Natural killer cell (primary cell): ENCODE results near the gene SHROOM2. TPM values are rescaled to one million over a fixed set of nuclear protein-coding genes. Genes with fewer than 3 reads are reported as not detected.
"Not testable (repeated sequence)": the region's sequence is repeated elsewhere in the genome, so short reads cannot be mapped to it uniquely, and the experiment has no call there.

Experiments
- ATAC-seq, 3 donors: fragments of 150-1000 bp in 2 of 3; fragments of 200-7000 bp in 1 of 3; cut with Tn5 transposase; 1 replicate in 1 of 3; 2 replicates in 2 of 3; pipeline ENCODE4 v1.10.0; 2021; ENCODE audit warnings: mild to moderate bottlenecking in 2 of 3, moderate library complexity in 2 of 3
- DNase-seq, 2 donors: peaks; one replicate each; pipeline versions ENCODE4 v3.0.0 to v3.0.0-alpha.2; 2013 to 2021; ENCODE audit warnings: mixed read lengths in 1 of 2
- H3K27ac ChIP-seq: one replicate; pipeline ENCODE4 v1.5.1; 2013; ENCODE audit warnings: mild to moderate bottlenecking, low read length
- H3K27me3 ChIP-seq: one replicate; pipeline ENCODE4 v1.6.1; 2013; ENCODE audit warnings: low read length; ENCODE audit not compliant: control insufficient read depth, insufficient read depth
- H3K36me3 ChIP-seq: one replicate; pipeline ENCODE4 v1.6.1; 2013; ENCODE audit warnings: low read length; ENCODE audit not compliant: control insufficient read depth, insufficient read depth
- H3K4me1 ChIP-seq: one replicate; pipeline ENCODE4 v1.6.1; 2013; ENCODE audit warnings: low read length; ENCODE audit not compliant: control insufficient read depth, insufficient read depth
- H3K4me3 ChIP-seq: one replicate; pipeline ENCODE4 v1.5.1; 2013; ENCODE audit warnings: low read length
- H3K9me3 ChIP-seq: one replicate; pipeline ENCODE4 v1.6.1; 2013; ENCODE audit warnings: low read length; ENCODE audit not compliant: control insufficient read depth, insufficient read depth
- H3K27ac Mint-ChIP-seq, 2 donors: one replicate each; pipeline ENCODE4 v1.8.0; 2022; ENCODE audit warnings: mild to moderate bottlenecking in 2 of 2, mixed read lengths in 2 of 2, moderate library complexity in 1 of 2
- H3K27me3 Mint-ChIP-seq, 2 donors: one replicate each; pipeline ENCODE4 v1.8.0; 2022; ENCODE audit warnings: low read depth in 2 of 2, mixed read lengths in 2 of 2
- H3K36me3 Mint-ChIP-seq: one replicate; pipeline ENCODE4 v1.8.0; 2022; ENCODE audit warnings: mixed read lengths
- H3K4me1 Mint-ChIP-seq, 2 donors: one replicate each; pipeline ENCODE4 v1.8.0; 2022; ENCODE audit warnings: mixed read lengths in 2 of 2
- H3K4me3 Mint-ChIP-seq: one replicate; pipeline ENCODE4 v1.8.0; 2022; ENCODE audit warnings: mild to moderate bottlenecking, moderate library complexity, mixed read lengths
- H3K9me3 Mint-ChIP-seq, 2 donors: one replicate each; pipeline ENCODE4 v1.8.0; 2022; ENCODE audit warnings: mixed read lengths in 2 of 2
- WGBS: methylation state at CpG from one replicate; pipeline ENCODE4 v1.1.7; 2013; ENCODE audit warnings: missing lambda C conversion rate; ENCODE audit not compliant: insufficient coverage; 5-methylcytosine and 5-hydroxymethylcytosine counted together
- intact Hi-C: fragments of 100-400 bp; cut with micrococcal nuclease; formaldehyde crosslinking; loops from one replicate; pipeline ENCODE4 v1.14.2; 2022
- total RNA-seq, 4 donors: library from RNA; stranded (reverse); fragments of 120-200 nt in 1 of 4; gene quantifications; one replicate each; pipeline versions ENCODE4 v1.2.3 to v1.2.4, GENCODE V29; 2013 to 2022
- TF ChIP-seq, protein P1 (sequence below): fragments of 200-600 bp; IDR thresholded peaks from one replicate; pipeline ENCODE4 v1.8.0; 2022; ENCODE audit warnings: antibody characterized with exemption

SHROOM2 gene
- total RNA-seq, 3 donors from 2014 or later (not counting 1 experiment from before 2014, with no cell fraction given), result not detected

DNA sequence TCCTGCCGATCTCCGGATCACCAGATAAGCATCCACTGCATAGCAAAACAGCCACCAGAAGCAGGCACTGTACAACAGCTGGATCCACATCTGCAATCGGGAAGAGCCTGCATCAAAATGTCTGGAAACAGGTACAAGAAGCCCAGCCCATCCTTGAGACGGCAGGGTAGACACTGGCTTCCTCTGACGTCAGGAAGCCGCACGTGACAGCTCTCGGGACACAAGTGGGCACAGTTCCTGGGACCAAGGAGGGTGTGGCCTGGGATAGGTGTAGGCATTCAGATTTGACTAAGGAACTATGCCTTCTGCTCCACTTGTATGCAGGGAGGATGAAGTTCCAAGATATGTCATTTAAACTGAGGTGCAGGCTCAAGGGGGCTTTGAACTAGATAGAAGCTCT is 26.9 kb upstream of the SHROOM2 start:
- no peaks in the 10 kb centered on the region for H3K4me1 Mint-ChIP-seq
- TF ChIP-seq, protein P1, sequence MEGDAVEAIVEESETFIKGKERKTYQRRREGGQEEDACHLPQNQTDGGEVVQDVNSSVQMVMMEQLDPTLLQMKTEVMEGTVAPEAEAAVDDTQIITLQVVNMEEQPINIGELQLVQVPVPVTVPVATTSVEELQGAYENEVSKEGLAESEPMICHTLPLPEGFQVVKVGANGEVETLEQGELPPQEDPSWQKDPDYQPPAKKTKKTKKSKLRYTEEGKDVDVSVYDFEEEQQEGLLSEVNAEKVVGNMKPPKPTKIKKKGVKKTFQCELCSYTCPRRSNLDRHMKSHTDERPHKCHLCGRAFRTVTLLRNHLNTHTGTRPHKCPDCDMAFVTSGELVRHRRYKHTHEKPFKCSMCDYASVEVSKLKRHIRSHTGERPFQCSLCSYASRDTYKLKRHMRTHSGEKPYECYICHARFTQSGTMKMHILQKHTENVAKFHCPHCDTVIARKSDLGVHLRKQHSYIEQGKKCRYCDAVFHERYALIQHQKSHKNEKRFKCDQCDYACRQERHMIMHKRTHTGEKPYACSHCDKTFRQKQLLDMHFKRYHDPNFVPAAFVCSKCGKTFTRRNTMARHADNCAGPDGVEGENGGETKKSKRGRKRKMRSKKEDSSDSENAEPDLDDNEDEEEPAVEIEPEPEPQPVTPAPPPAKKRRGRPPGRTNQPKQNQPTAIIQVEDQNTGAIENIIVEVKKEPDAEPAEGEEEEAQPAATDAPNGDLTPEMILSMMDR, result no peak
- H3K36me3 ChIP-seq, result no peaks in the 10 kb centered on the region
- ATAC-seq (no peak), DNase-seq (no peak)
- H3K9me3 ChIP-seq, result no peaks in the 10 kb centered on the region
- no peaks in the 10 kb centered on the region for H3K36me3 Mint-ChIP-seq
- H3K4me3 ChIP-seq, result no peak overlapping the region
- intact Hi-C loops, result no loop called here
- no peaks in the 10 kb centered on the region for H3K9me3 Mint-ChIP-seq
- H3K27me3 ChIP-seq, result no peaks in the 10 kb centered on the region
- H3K4me1 ChIP-seq, result no peaks in the 10 kb centered on the region
- H3K27me3 Mint-ChIP-seq, result peaks cover 13% of the 10 kb centered on the region in 2 donors
- H3K27ac ChIP-seq, result no peak overlapping the region
- H3K4me3 Mint-ChIP-seq, result no peak overlapping the region
- no peak overlapping the region for H3K27ac Mint-ChIP-seq
- WGBS, result 91% methylated on average over 8 of the region's 8 CpGs

DNA sequence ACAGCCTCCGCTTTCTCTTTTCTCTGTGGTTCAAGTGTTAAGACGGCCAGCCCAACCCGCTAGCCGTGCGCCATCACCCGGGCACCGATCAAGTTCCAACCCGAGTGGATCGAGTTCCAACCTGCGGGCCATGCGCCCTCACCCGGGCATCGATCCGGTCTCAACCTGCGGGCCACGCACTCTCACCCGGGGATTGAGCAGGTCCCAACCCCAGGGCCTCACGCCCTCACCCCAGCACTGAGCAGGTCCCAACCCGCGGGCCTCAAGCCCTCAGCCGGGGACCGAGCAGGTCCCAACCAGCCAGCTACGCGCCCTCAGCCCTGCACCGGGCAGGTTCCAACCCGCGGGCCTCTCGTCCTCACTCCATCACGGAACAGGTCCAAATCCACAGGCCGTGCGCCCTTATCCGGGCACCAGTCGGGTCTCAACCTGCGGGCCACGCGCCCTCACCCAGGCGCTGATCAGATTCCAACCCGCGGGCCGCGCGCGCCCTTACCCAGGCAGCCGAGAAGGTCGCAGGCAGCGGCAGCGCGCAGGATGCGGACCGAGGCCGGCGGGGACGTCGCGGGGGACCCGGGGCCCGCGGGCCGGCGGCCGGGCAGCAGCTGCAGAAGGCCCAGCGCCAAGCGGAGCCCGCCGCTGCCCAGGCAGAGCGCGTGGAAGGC is 21.0 kb upstream of the SHROOM2 start:
- DNase-seq (no peak), ATAC-seq (no peak)
- Mint-ChIP-seq H3K27me3 (peaks cover 17 to 24% of the 10 kb centered on the region in 2 donors), H3K4me3 (no peak overlapping the region), H3K36me3 (no peaks in the 10 kb centered on the region), H3K27ac (no peak overlapping the region), H3K9me3 (peaks cover 0 to 3% of the 10 kb centered on the region in 2 donors), H3K4me1 (no peaks in the 10 kb centered on the region)
- H3K27ac ChIP-seq, result no peak overlapping the region
- intact Hi-C loops, result no loop called here
- H3K27me3 ChIP-seq, result peaks cover 3% of the 10 kb centered on the region
- H3K4me3 ChIP-seq, result no peak overlapping the region
- H3K4me1 ChIP-seq, result no peaks in the 10 kb centered on the region
- no peaks in the 10 kb centered on the region for H3K36me3 ChIP-seq
- WGBS, result 11% methylated on average over 67 of the region's 67 CpGs
- TF ChIP-seq, protein P1, result no peak
- no peaks in the 10 kb centered on the region for H3K9me3 ChIP-seq

DNA sequence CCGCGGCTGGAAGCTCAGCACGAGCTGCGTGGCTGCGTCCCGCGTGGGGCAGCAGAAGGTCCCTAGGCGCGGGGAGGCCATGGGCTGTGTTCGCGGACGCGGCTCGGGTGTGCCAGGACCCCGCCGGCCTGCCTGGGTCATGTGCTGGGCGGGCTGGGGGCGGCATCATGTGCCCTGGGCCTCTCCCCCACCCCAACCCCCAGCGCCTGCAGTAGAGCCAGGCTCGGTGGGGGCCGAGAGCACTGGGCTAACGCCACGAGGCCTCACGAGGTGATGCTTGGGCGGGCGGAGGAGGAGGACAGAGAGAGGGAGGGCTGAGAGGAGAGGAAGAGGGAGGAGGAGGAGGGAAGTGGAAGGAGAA is 20.5 kb upstream of the SHROOM2 start, which contains the start of gene GPR143:
Gene GPR143 (minus strand): TSS at position 111 of the 361 bp plus-strand sequence. CDS start 30 bp downstream, at position 81.
- H3K27ac ChIP-seq, result no peak within 1 kb of the TSS
- DNase-seq (no peak), ATAC-seq (no peak)
- Mint-ChIP-seq H3K4me1 (no peaks in the 10 kb centered on the region), H3K4me3 (no peak within 1 kb of the TSS), H3K27ac (no peak within 1 kb of the TSS), H3K27me3 (peaks cover 15 to 20% of the 10 kb centered on the region in 2 donors), H3K9me3 (peaks cover 0 to 3% of the 10 kb centered on the region in 2 donors), H3K36me3 (no peaks in the 10 kb centered on the region)
- H3K4me1 ChIP-seq, result no peaks in the 10 kb centered on the region
- WGBS, result 15% methylated on average over 21 of the region's 26 CpGs
- peaks cover 3% of the 10 kb centered on the region for H3K27me3 ChIP-seq
- TF ChIP-seq, protein P1, result no peak
- H3K4me3 ChIP-seq, result no peak within 1 kb of the TSS
- H3K36me3 ChIP-seq, result no peaks in the 10 kb centered on the region
- H3K9me3 ChIP-seq, result no peaks in the 10 kb centered on the region
- intact Hi-C loops, result no loop called here

GRCh38 chrX:9767375-9767774 is 18.9 kb upstream of the SHROOM2 start:
- intact Hi-C loops, result no loop called here
- Histone ChIP-seq H3K4me3 (no peak overlapping the region), H3K27ac (no peak overlapping the region), H3K36me3 (no peaks in the 10 kb centered on the region), H3K9me3 (no peaks in the 10 kb centered on the region), H3K4me1 (no peaks in the 10 kb centered on the region), H3K27me3 (peaks cover 3% of the 10 kb centered on the region)
- Mint-ChIP-seq H3K36me3 (no peaks in the 10 kb centered on the region), H3K4me3 (no peak overlapping the region), H3K9me3 (peaks cover 0 to 3% of the 10 kb centered on the region in 2 donors), H3K27me3 (peaks cover 11 to 19% of the 10 kb centered on the region in 2 donors), H3K4me1 (no peaks in the 10 kb centered on the region), H3K27ac (no peak overlapping the region)
- TF ChIP-seq, protein P1, result no peak
- DNase-seq (no peak), ATAC-seq (no peak)
- WGBS, result 29% methylated on average over 6 of the region's 6 CpGs

GRCh38 chrX:9768321-9768839 is 17.8 kb upstream of the SHROOM2 start:
- not testable (repeated sequence) for DNase-seq, ATAC-seq

More at GRCh38 chrX:9768321-9768839, 17.8 kb upstream of the SHROOM2 start:
- peaks cover 9 to 15% of the 10 kb centered on the region in 2 donors for H3K27me3 Mint-ChIP-seq
- H3K9me3 ChIP-seq, H3K4me1 ChIP-seq, H3K4me3 ChIP-seq, H3K27ac Mint-ChIP-seq, H3K36me3 Mint-ChIP-seq, H3K4me3 Mint-ChIP-seq, intact Hi-C loops, H3K36me3 ChIP-seq, H3K27ac ChIP-seq, H3K27me3 ChIP-seq, H3K9me3 Mint-ChIP-seq, H3K4me1 Mint-ChIP-seq: not testable (repeated sequence)
- WGBS, result 68% methylated on average over 5 of the region's 5 CpGs
